Right ventricle myocardium superior (tissue), 1 donor: ENCODE measurements around the gene OR2T35. TPM values are rescaled to one million over a fixed set of nuclear protein-coding genes. Genes with fewer than 3 reads are reported as not detected.
"Not testable (repeated sequence)": the region's sequence is repeated elsewhere in the genome, so short reads cannot be mapped to it uniquely, and the experiment has no call there.

Experiments used
- ATAC-seq: fragments of 200-7000 bp; cut with Tn5 transposase; one replicate; pipeline ENCODE4 v1.9.1; 2020; ENCODE audit warnings: mild to moderate bottlenecking; ENCODE audit not compliant: poor library complexity
- DNase-seq: peaks from one replicate; pipeline ENCODE4 v3.0.0-alpha.2; 2020
- intact Hi-C: fragments of 100-400 bp; cut with DNase I; formaldehyde crosslinking; loops from one replicate; pipeline ENCODE4 v1.11.2; 2022
- long read RNA-seq: library from polyadenylated mRNA; unstranded; transcript quantifications from one replicate; pipeline ENCODE4 v2.0.0, GENCODE V29; 2021
- total RNA-seq: library from RNA; stranded (reverse); fragmentation: NEBNext Ultra II Directional; extraction: Animal tissue kit (Norgen Biotek cat#: 25700); gene quantifications from one replicate; pipeline ENCODE4 v1.2.1, GENCODE V29; 2021
- donor health status: DM: no; HTN: yes; CAD: no; lungs with severe emphysema.

OR2T35 gene
- not detected for total RNA-seq
- long read RNA-seq = 0 reads

- DNase-seq, ATAC-seq: not testable (repeated sequence)
- intact Hi-C loops = loop anchor here (10.0 kb wide), 1 partner anchor 200 kb away; the partner anchor contains the start of gene OR2T2
Observed at GRCh38 chr1:248645178-248645577, at the start of gene OR2T35. TSS of gene OR2T35 (minus strand) at chr1:248645278. CDS start at chr1:248639258, 6,020 bp downstream.

GRCh38 chr1:248691567-248692155, 46.6 kb upstream of the OR2T35 start:
- no peak for ATAC-seq
- DNase-seq = no peak
- intact Hi-C loops = no loop called here

GRCh38 chr1:248688527-248689298, 43.6 kb upstream of the OR2T35 start:
- DNase-seq (no peak), ATAC-seq (no peak)
- intact Hi-C loops = no loop called here

- ATAC-seq (no peak), DNase-seq (no peak)
- intact Hi-C loops = no loop called here
Observed at GRCh38 chr1:248686815-248687214, 41.7 kb upstream of the OR2T35 start.

- ATAC-seq = no peak
- intact Hi-C loops = no loop called here
- no peak for DNase-seq
Observed at GRCh38 chr1:248681651-248682050, 36.6 kb upstream of the OR2T35 start.

GRCh38 chr1:248670003-248670402, 24.9 kb upstream of the OR2T35 start:
- DNase-seq (no peak), ATAC-seq (no peak)
- intact Hi-C loops = no loop called here

GRCh38 chr1:248663453-248664328, 18.6 kb upstream of the OR2T35 start:
- ATAC-seq, DNase-seq, intact Hi-C loops: not testable (repeated sequence)

- intact Hi-C loops, DNase-seq, ATAC-seq: not testable (repeated sequence)
Observed at GRCh38 chr1:248656797-248657196, 11.7 kb upstream of the OR2T35 start.

GRCh38 chr1:248655354-248655753, 10.3 kb upstream of the OR2T35 start, which contains the start of gene OR2T27:
TSS of gene OR2T27 (minus strand) at chr1:248655528. CDS start at chr1:248650884, 4,644 bp downstream.
- DNase-seq, ATAC-seq, intact Hi-C loops: not testable (repeated sequence)

- intact Hi-C loops = loop anchor here (10.0 kb wide), 1 partner anchor 204 kb away; the partner anchor contains the start of gene OR2T2
- not testable (repeated sequence) for ATAC-seq, DNase-seq
Observed at GRCh38 chr1:248648770-248649536, 3.9 kb upstream of the OR2T35 start.

- intact Hi-C loops = loop anchor here (10.0 kb wide), 1 partner anchor 198 kb away; the partner anchor contains the start of gene OR2T2
- ATAC-seq, DNase-seq: not testable (repeated sequence)
Observed at GRCh38 chr1:248642971-248643651, 2.0 kb downstream of the OR2T35 start.

GRCh38 chr1:248641583-248641982, 3.5 kb downstream of the OR2T35 start:
- not testable (repeated sequence) for DNase-seq, ATAC-seq
- intact Hi-C loops = loop anchor here (10.0 kb wide), 1 partner anchor 197 kb away; the partner anchor contains the start of gene OR2T2

GRCh38 chr1:248640906-248641305, 4.2 kb downstream of the OR2T35 start:
- intact Hi-C loops = loop anchor here (10.0 kb wide), 1 partner anchor 196 kb away; the partner anchor contains the start of gene OR2T2
- not testable (repeated sequence) for ATAC-seq

GRCh38 chr1:248639652-248640051, 5.4 kb downstream of the OR2T35 start:
- intact Hi-C loops = loop anchor here (10.0 kb wide), 1 partner anchor 195 kb away; the partner anchor contains the start of gene OR2T2
- not testable (repeated sequence) for DNase-seq, ATAC-seq

More at GRCh38 chr1:248640906-248641305, 4.2 kb downstream of the OR2T35 start:
- DNase-seq = not testable (repeated sequence)

GRCh38 chr1:248636612-248637011, 8.5 kb downstream of the OR2T35 start:
- intact Hi-C loops, ATAC-seq, DNase-seq: not testable (repeated sequence)

GRCh38 chr1:248634991-248635390, 10.1 kb downstream of the OR2T35 start, which contains the start of gene OR2T11:
TSS of gene OR2T11 (minus strand) at chr1:248635091. CDS start at chr1:248627128, 7,963 bp downstream.
- DNase-seq, ATAC-seq, intact Hi-C loops: not testable (repeated sequence)
